PC-9 (cell line): ENCODE data around the gene PNMA1.

ENCODE experiments used
- CTCF ChIP-seq: fragments of 200-600 bp; sonication (generic); conservative IDR thresholded peaks from 2 replicates; pipeline ENCODE4 v1.6.1; 2017; ENCODE audit warnings: mixed run types, antibody characterized with exemption, mild to moderate bottlenecking, moderate library complexity
- EZH2 ChIP-seq: fragments of 200-600 bp; sonication (generic); IDR thresholded peaks from 2 replicates; pipeline ENCODE4 v1.8.0; 2017; ENCODE audit warnings: antibody characterized with exemption, low read depth

GRCh38 chr14:73738518-73739173 is 24.5 kb upstream of the PNMA1 start:
- no peak for TF ChIP-seq CTCF
- TF ChIP-seq EZH2 = no peak
